ENCODE data around the gene RNF225. TPM values are rescaled to one million over a fixed set of nuclear protein-coding genes. Genes with fewer than 3 reads are reported as not detected.

The RNF225 gene
- not detected for total RNA-seq

DNA sequence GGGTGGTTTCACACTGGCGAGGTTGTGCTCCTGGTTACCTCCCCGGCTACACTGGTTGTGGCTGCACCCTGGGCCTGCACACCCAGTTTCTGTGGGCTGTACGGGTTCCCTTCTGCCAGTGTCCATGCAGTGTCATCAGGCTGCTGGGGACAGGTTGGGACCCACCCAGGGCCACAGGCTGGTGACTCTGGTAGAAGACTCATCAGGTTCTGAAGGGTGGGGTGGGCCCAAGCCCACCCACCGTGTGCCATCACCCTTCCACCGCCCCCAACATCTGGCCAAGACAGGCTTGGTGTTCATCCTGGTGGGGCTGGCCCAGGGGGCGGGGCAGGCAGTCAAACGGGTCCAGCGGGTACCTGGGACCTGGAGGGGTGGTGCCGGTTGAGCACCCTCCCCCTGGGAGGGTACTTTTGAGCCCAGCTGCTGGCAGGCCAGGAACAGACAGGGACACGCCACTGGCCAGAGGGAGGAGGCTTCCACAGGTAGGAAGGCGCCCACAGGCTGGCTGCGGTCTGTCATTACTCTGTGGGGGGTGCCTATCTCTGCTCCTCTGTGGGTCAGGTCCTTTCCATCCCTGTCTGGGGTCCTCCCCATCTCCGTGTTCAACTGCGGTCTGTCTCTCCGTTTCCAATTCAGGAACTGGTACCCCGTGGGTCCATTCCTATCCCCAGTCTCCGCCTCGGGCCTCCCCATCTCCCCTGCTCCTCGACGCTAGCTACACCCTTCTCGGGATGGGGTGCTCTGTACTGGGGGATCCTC, at the start of gene RNF225:
Gene RNF225 (plus strand): TSS at position 437 of the 759 bp plus-strand sequence. CDS start 434 bp downstream, outside the sequence.
- TF ChIP-seq, protein P1, sequence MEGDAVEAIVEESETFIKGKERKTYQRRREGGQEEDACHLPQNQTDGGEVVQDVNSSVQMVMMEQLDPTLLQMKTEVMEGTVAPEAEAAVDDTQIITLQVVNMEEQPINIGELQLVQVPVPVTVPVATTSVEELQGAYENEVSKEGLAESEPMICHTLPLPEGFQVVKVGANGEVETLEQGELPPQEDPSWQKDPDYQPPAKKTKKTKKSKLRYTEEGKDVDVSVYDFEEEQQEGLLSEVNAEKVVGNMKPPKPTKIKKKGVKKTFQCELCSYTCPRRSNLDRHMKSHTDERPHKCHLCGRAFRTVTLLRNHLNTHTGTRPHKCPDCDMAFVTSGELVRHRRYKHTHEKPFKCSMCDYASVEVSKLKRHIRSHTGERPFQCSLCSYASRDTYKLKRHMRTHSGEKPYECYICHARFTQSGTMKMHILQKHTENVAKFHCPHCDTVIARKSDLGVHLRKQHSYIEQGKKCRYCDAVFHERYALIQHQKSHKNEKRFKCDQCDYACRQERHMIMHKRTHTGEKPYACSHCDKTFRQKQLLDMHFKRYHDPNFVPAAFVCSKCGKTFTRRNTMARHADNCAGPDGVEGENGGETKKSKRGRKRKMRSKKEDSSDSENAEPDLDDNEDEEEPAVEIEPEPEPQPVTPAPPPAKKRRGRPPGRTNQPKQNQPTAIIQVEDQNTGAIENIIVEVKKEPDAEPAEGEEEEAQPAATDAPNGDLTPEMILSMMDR (IDR thresholded peaks at IDR 0.05; ENCODE audit: low read depth): no peak

DNA sequence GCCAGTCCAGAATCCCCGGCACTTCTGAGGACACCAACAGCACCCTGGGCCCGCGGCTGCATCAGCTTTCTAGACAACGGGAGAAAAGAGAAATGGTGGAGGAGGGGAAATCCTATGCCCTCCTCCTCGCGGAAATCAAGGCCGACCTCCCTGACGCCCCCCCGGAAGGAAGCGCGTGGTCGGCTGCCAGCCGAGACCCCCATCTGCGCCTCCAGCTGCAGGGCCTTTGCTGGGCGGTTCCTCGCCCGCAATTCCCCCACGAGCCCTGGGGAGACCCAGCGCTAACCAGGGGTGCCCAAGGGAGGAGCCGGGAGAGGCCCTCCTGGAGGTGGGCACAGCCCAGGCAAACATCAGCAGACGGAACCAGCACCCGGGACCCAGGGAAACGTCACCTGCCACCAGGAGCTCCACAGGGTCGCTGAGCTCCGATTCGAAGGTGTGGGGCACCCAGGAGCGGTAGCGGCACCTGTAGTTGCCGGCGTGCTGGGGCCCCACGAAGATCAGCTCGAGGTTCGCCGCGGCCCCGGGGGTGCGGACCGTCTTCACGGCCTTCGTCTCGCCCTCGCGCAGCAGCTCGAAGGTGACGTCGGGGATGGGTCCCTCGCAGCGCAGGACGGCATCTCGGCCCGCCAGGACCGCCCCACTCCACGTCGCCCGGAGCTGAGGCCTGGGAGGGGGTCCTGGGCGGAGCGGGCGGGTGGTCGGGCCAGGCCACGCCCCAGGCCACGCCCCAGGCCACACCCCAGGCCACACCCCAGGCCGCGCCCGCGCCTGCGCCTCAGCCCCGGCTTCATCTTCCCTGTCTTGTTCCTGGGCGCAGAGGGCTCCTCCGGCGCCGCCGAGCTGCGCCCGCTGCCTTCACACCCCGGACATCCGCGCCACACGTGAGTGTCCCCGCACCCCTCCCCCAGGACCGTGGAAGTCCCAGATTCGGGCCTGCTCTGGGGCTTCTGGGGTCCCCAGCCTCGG, 48.2 kb upstream of the RNF225 start:
- TF ChIP-seq, protein P1 (IDR thresholded peaks at IDR 0.05; ENCODE audit: low read depth): no peak

DNA sequence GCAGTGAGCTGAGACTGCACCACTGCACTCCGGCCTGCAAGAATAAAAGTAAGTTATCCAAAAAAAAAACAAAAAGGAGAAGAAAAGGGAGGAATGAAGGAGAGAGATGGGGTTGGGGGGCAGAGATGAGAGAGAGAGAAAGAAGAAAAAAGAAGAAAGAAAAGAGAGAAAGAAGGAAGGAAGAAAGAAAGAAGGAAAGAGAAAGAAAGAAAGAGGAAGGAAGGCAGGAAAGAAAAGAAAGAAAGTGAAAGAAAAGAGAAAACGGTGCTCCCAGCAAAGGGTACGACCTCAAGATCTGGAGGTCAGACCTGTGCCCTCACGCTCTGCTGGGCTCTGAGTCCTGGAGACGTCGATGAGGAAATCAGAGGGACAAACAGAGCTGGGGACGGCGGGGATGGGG, 45.9 kb upstream of the RNF225 start:
- TF ChIP-seq, protein P1 (IDR thresholded peaks at IDR 0.05; ENCODE audit: low read depth): no peak

DNA sequence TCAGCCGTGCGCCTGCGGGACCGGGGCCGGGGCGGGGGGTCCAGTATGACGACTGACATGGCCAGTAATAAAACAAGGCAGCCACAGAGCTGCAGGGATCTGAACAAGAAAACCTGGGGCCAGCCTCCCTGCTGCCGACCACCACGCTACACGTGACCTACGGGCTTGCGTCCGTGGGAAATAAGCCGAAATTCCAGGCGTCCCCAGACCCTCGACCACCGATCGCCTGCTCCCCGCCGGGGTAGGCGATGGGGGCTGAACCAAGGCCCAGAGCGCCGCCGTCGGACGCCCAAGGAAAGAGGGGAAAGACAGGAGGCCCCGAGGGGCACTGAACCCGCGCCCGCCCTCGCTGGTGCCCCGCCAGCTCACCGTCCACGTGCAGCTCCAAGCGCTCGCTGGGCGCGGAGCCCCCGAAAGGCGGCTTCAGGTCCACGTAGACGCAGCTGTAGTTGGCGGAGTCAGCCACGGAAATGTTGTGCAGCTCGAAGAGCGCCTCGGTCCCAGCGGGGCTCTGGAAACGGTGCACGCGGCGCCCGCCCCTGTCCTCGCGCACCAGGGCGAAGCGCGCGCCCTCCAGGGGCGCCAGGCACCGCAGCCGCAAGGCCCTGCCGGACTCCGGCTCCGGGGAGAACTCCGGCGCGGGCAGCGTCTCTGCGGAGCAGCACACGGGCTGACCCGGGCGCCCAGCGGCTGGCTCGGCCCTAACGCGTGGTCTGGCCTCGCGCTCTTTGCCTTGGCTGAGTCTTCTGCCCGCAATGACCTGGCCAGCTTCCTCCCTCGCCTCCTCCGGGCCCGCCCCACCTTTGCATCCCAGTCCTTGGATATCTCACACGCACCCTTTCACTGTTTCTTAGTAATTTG, 45.2 kb upstream of the RNF225 start:
- TF ChIP-seq, protein P1 (IDR thresholded peaks at IDR 0.05; ENCODE audit: low read depth): no peak

DNA sequence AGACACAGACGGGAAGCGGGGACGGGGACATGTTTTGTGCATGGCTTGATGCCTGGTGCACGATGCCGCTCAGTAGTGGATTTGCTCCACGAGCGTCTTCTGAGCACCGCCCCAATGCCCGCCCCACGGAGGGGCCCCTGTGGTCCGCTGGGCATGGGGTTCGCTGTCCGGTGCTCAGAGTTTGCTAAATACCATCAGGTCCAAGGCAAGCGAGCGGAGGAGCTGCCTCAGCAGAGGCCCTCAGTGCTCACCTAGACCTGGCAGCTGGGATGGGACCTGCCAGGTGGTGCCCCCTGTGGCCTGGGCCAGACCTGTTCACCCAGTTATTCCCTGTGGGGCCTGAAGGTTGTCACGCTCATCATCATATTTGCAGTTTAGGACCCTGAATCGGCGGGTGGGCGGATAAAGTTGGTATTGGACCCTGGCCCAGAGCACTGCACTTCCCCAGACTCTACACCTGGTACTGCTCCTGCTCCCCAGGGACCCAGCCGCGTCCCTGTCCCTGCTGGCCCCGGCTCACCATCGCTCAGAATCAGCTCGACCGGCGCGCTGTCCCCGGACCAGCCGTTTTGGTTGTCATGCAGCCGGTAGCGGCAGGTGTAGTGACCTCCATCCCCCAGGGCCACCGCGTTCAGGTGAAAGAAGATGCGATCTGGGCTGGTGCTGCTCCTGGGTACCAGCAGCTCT, 44.4 kb upstream of the RNF225 start:
- TF ChIP-seq, protein P1 (IDR thresholded peaks at IDR 0.05; ENCODE audit: low read depth): no peak

DNA sequence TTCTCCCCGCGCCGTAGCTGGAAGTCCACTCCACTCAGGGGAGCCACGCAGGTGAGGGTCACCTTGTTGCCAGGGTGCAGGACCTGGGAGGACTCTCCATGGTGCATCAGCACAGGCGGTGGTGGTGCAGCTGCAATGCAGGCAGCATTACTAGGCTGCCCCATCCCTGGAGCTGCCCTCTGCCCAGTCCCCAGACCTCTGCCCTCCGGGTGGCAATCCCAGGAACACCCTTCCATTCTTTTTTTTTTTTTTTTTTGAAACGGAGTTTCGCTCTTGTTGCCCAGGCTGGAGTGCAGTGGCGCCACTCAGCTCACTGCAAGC, 43.9 kb upstream of the RNF225 start:
- TF ChIP-seq, protein P1 (IDR thresholded peaks at IDR 0.05; ENCODE audit: low read depth): no peak
